Measurements from ENCODE around the gene AIP. TPM values are rescaled to one million over a fixed set of nuclear protein-coding genes. Genes with fewer than 3 reads are reported as not detected.

AIP gene
- total and polyA plus RNA-seq, 2 donors (not counting 3 experiments of a cell fraction or from before 2014, with no cell fraction given) = 46.3 to 114 TPM

DNA sequence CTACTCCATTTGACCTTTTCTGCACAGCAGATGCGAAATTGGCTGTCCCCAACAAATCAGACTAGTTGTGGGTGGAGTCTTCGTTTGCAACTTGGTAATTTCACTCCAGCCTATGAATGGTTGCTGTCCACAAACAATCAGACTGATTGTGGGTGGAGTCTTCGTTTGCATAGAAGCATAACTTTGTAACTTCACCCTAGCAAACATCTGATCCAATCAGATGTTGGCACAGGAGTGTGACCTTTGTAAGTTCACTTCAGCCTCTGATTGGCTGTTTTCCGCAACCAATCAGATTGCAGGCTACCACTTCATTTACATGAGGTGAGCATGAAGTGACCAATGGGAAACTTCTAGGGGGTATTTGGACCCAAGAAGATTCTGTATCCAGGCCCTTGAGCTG is 56.7 kb downstream of the AIP start:
- H3K9me1 ChIP-seq (replicated peaks; ENCODE audit: control insufficient read depth, extremely low read depth, insufficient read depth, low read length) = no peaks in the 10 kb centered on the region
- H3K9me3 ChIP-seq (replicated peaks; ENCODE audit: control insufficient read depth, insufficient read depth, low read length) = no peaks in the 10 kb centered on the region
- no peak for DNase-seq (ENCODE audit: low read depth, low spot score)
- POLR2A ChIA-PET = no interaction called here
- H3K27ac ChIP-seq (ENCODE audit: insufficient read depth, low read depth, low read length) = no peak overlapping the region
- BruUV-seq (replicated peaks) = no TSS peak
- no peaks in the 10 kb centered on the region for H3K79me2 ChIP-seq (ENCODE audit: control insufficient read depth, insufficient read depth, low read length)
- no peak overlapping the region for H3K4me2 ChIP-seq (ENCODE audit: insufficient read depth, low read length)
- no peaks in the 10 kb centered on the region for H3K27me3 ChIP-seq (ENCODE audit: control insufficient read depth in 2 of 2, insufficient read depth in 2 of 2, low read length in 2 of 2)
- no peaks in the 10 kb centered on the region for H4K20me1 ChIP-seq (replicated peaks; ENCODE audit: control insufficient read depth, extremely low read depth, insufficient read depth, low read length)
- no peaks in the 10 kb centered on the region for H3K36me3 ChIP-seq (ENCODE audit: control insufficient read depth in 2 of 2, extremely low read depth in 1 of 2, insufficient read depth in 2 of 2, low read length in 2 of 2)
- intact Hi-C loops (cut with micrococcal nuclease) = no loop called here
- FAIRE-seq = no peak
- CTCF ChIA-PET = no interaction called here
- dilution Hi-C loops (cut with MboI; ENCODE audit: extremely low pct_ligation_motif_present, low sequenced_read_pairs) = no loop called here
- H3K4me3 ChIP-seq (replicated peaks in 1 of 3; ENCODE audit: insufficient read depth in 1 of 3, low read depth in 1 of 3, low read length in 3 of 3) = no peak overlapping the region
- H3K4me1 ChIP-seq (ENCODE audit: control insufficient read depth, extremely low read depth, insufficient read depth, low read length) = no peaks in the 10 kb centered on the region
- no peak overlapping the region for H2AFZ ChIP-seq (ENCODE audit: low read depth, low read length)
- TF ChIP-seq, protein P1, sequence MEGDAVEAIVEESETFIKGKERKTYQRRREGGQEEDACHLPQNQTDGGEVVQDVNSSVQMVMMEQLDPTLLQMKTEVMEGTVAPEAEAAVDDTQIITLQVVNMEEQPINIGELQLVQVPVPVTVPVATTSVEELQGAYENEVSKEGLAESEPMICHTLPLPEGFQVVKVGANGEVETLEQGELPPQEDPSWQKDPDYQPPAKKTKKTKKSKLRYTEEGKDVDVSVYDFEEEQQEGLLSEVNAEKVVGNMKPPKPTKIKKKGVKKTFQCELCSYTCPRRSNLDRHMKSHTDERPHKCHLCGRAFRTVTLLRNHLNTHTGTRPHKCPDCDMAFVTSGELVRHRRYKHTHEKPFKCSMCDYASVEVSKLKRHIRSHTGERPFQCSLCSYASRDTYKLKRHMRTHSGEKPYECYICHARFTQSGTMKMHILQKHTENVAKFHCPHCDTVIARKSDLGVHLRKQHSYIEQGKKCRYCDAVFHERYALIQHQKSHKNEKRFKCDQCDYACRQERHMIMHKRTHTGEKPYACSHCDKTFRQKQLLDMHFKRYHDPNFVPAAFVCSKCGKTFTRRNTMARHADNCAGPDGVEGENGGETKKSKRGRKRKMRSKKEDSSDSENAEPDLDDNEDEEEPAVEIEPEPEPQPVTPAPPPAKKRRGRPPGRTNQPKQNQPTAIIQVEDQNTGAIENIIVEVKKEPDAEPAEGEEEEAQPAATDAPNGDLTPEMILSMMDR (IDR thresholded peaks at IDR 0.05; ENCODE audit: extremely low read depth in 1 of 2, insufficient read depth in 1 of 2, low read depth in 1 of 2, low read length in 2 of 2) = no peak
- TF ChIP-seq, protein P2, sequence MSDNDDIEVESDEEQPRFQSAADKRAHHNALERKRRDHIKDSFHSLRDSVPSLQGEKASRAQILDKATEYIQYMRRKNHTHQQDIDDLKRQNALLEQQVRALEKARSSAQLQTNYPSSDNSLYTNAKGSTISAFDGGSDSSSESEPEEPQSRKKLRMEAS (IDR thresholded peaks at IDR 0.05; ENCODE audit: insufficient read depth, insufficient read length) = no peak
- no peak for TF ChIP-seq MYC (IDR thresholded peaks at IDR 0.05; ENCODE audit: low read depth, low read length)
- TF ChIP-seq GATA2 (IDR thresholded peaks at IDR 0.05; ENCODE audit: insufficient read depth, insufficient read length, low read depth, low read length) = no peak
- no peak for TF ChIP-seq POLR2AphosphoS5 (IDR thresholded peaks at IDR 0.05; ENCODE audit: insufficient read depth, low read depth, low read length)
- TF ChIP-seq FOS (IDR thresholded peaks at IDR 0.05; ENCODE audit: borderline replicate concordance, insufficient read depth, low read length) = no peak
- no peak overlapping the region for H3K9ac ChIP-seq (replicated peaks; ENCODE audit: extremely low read depth, insufficient read depth, low read length)

Small RNA genes lying within 50 kb of the gene (microRNA-seq; reads per million reads assigned to microRNA genes)
- not detected for gene MIR6752 (ENCODE audit: borderline number of aligned reads, borderline replicate concordance)

Small RNA genes lying within 50 kb of the gene (small RNA-seq; reads per million reads assigned to genes)
- not detected for gene MIR6752 (ENCODE audit: insufficient read depth, insufficient read length, low read depth, low replicate concordance)

Other genes starting within 250 kb of the AIP start
- 62.3 and 66.9 TPM in 2 replicates for gene GRK2, start 216.6 kb upstream of the AIP start, total RNA-seq
- gene GRK2, start 216.6 kb upstream of the AIP start, polyA plus RNA-seq = 57.9 and 73.1 TPM in 2 replicates
- gene ANKRD13D, start 193.7 kb upstream of the AIP start, total RNA-seq = 57.5 and 69.6 TPM in 2 replicates
- gene ANKRD13D, start 193.7 kb upstream of the AIP start, polyA plus RNA-seq = 43.5 and 51.2 TPM in 2 replicates
- 16.5 and 22.5 TPM in 2 replicates for gene SSH3, start 179.5 kb upstream of the AIP start, total RNA-seq
- 14.3 and 16.4 TPM in 2 replicates for gene SSH3, start 179.5 kb upstream of the AIP start, polyA plus RNA-seq
- 50.1 and 66.9 TPM in 2 replicates for gene POLD4, start 129.5 kb upstream of the AIP start, total RNA-seq
- 204 and 236 TPM in 2 replicates for gene POLD4, start 129.5 kb upstream of the AIP start, polyA plus RNA-seq
- 5.7 and 5.8 TPM in 2 replicates for gene CLCF1, start 109.4 kb upstream of the AIP start, total RNA-seq
- 6.5 and 8.7 TPM in 2 replicates for gene CLCF1, start 109.4 kb upstream of the AIP start, polyA plus RNA-seq
- gene RAD9A, start 91.0 kb upstream of the AIP start, total RNA-seq = 18.4 and 24.6 TPM in 2 replicates
- 22.2 and 25.5 TPM in 2 replicates for gene RAD9A, start 91.0 kb upstream of the AIP start, polyA plus RNA-seq
- 192 and 202 TPM in 2 replicates for gene PPP1CA, start 81.2 kb upstream of the AIP start, total RNA-seq
- 419 and 446 TPM in 2 replicates for gene PPP1CA, start 81.2 kb upstream of the AIP start, polyA plus RNA-seq
- gene TBC1D10C, start 78.9 kb upstream of the AIP start, total RNA-seq = not detected in 2 replicates
- not detected in 2 replicates for gene TBC1D10C, start 78.9 kb upstream of the AIP start, polyA plus RNA-seq
- gene CARNS1, start 67.3 kb upstream of the AIP start, total RNA-seq = 0.16 and 0.35 TPM in 2 replicates
- gene CARNS1, start 67.3 kb upstream of the AIP start, polyA plus RNA-seq = 0.14 and 0.27 TPM in 2 replicates
- 47.8 and 53.8 TPM in 2 replicates for gene RPS6KB2, start 54.5 kb upstream of the AIP start, total RNA-seq
- 60.0 and 70.0 TPM in 2 replicates for gene RPS6KB2, start 54.5 kb upstream of the AIP start, polyA plus RNA-seq
- gene PTPRCAP, start 45.3 kb upstream of the AIP start, total RNA-seq = 1.4 TPM in 1 of 2 replicates, not detected in the other
- 3.6 and 6.5 TPM in 2 replicates for gene PTPRCAP, start 45.3 kb upstream of the AIP start, polyA plus RNA-seq
- gene CORO1B, start 39.5 kb upstream of the AIP start, total RNA-seq = 126 and 142 TPM in 2 replicates
- gene CORO1B, start 39.5 kb upstream of the AIP start, polyA plus RNA-seq = 197 and 236 TPM in 2 replicates
- not detected in 2 replicates for gene GPR152, start 30.3 kb upstream of the AIP start, total RNA-seq
- gene GPR152, start 30.3 kb upstream of the AIP start, polyA plus RNA-seq = not detected in 2 replicates
- gene CABP4, start 27.7 kb upstream of the AIP start, total RNA-seq = 4.2 and 5.0 TPM in 2 replicates
- gene CABP4, start 27.7 kb upstream of the AIP start, polyA plus RNA-seq = 2.4 and 2.6 TPM in 2 replicates
- gene TMEM134, start 13.8 kb upstream of the AIP start, total RNA-seq = 33.4 and 41.6 TPM in 2 replicates
- gene TMEM134, start 13.8 kb upstream of the AIP start, polyA plus RNA-seq = 207 and 213 TPM in 2 replicates
- gene PITPNM1, start 22.3 kb downstream of the AIP start, total RNA-seq = 26.4 and 50.9 TPM in 2 replicates
- 16.5 and 25.2 TPM in 2 replicates for gene PITPNM1, start 22.3 kb downstream of the AIP start, polyA plus RNA-seq
- gene CDK2AP2, start 25.1 kb downstream of the AIP start, total RNA-seq = 81.2 and 97.0 TPM in 2 replicates
- 143 and 191 TPM in 2 replicates for gene CDK2AP2, start 25.1 kb downstream of the AIP start, polyA plus RNA-seq
- not detected in 2 replicates for gene CABP2, start 40.4 kb downstream of the AIP start, total RNA-seq
- gene CABP2, start 40.4 kb downstream of the AIP start, polyA plus RNA-seq = not detected in 2 replicates
- 962 and 997 TPM in 2 replicates for gene GSTP1, start 100.8 kb downstream of the AIP start, total RNA-seq
- 2,277 and 2,635 TPM in 2 replicates for gene GSTP1, start 100.8 kb downstream of the AIP start, polyA plus RNA-seq
- 179 and 191 TPM in 2 replicates for gene NDUFV1, start 123.9 kb downstream of the AIP start, total RNA-seq
- gene NDUFV1, start 123.9 kb downstream of the AIP start, polyA plus RNA-seq = 203 and 204 TPM in 2 replicates
- 20.4 and 21.0 TPM in 2 replicates for gene NUDT8, start 146.9 kb downstream of the AIP start, total RNA-seq
- 14.1 and 16.3 TPM in 2 replicates for gene NUDT8, start 146.9 kb downstream of the AIP start, polyA plus RNA-seq
- not detected in 2 replicates for gene TBX10, start 156.7 kb downstream of the AIP start, total RNA-seq
- gene TBX10, start 156.7 kb downstream of the AIP start, polyA plus RNA-seq = not detected in 2 replicates
- gene ACY3, start 167.7 kb downstream of the AIP start, total RNA-seq = not detected in 2 replicates
- not detected in 2 replicates for gene ACY3, start 167.7 kb downstream of the AIP start, polyA plus RNA-seq
- not detected in 2 replicates for gene ALDH3B2, start 191.6 kb downstream of the AIP start, total RNA-seq
- gene ALDH3B2, start 191.6 kb downstream of the AIP start, polyA plus RNA-seq = not detected in 2 replicates

Data from endothelial cell of umbilical vein (primary cell).